WTC11 (cell line): ENCODE measurements around the gene NEURL4. TPM values are rescaled to one million over a fixed set of nuclear protein-coding genes. Genes with fewer than 3 reads are reported as not detected.

Source experiments
- ATF1 ChIP-seq: sonication (generic); formaldehyde crosslinking; IDR thresholded peaks from 2 replicates; pipeline ENCODE4 v1.8.1; 2023; ENCODE audit warnings: mild to moderate bottlenecking, moderate library complexity, missing genetic modification reagents
- ELF4 ChIP-seq: sonication (generic); formaldehyde crosslinking; IDR thresholded peaks from 2 replicates; pipeline ENCODE4 v1.8.1; 2022; ENCODE audit warnings: low read depth, mild to moderate bottlenecking, moderate library complexity, missing genetic modification reagents
- EMX1 ChIP-seq: fragments of 250-450 bp; sonication (Bioruptor Pico); IDR thresholded peaks from 2 replicates; pipeline ENCODE4 v1.8.0; 2021; ENCODE audit warnings: mild to moderate bottlenecking
- ESRRA ChIP-seq: sonication (generic); formaldehyde crosslinking; IDR thresholded peaks from 2 replicates; pipeline ENCODE4 v1.8.1; 2022; ENCODE audit warnings: mild to moderate bottlenecking, missing genetic modification reagents, borderline replicate concordance
- ETV6 ChIP-seq: sonication (generic); formaldehyde crosslinking; IDR thresholded peaks from 2 replicates; pipeline ENCODE4 v1.8.1; 2022; ENCODE audit warnings: mild to moderate bottlenecking, missing genetic modification reagents
- FOXJ3 ChIP-seq: sonication (generic); formaldehyde crosslinking; IDR thresholded peaks from 2 replicates; pipeline ENCODE4 v1.9.0; 2021; ENCODE audit warnings: missing genetic modification reagents, mild to moderate bottlenecking, borderline replicate concordance
- GRHL2 ChIP-seq: fragments of 250-450 bp; sonication (Bioruptor Pico); IDR thresholded peaks from 2 replicates; pipeline ENCODE4 v1.8.0; 2022; ENCODE audit warnings: mild to moderate bottlenecking, moderate library complexity; ENCODE audit not compliant: insufficient replicate concordance, severe bottlenecking
- JAZF1 ChIP-seq: fragments of 250-450 bp; sonication (Bioruptor Pico); IDR thresholded peaks from 2 replicates; pipeline ENCODE4 v1.9.0; 2021; ENCODE audit warnings: moderate library complexity, mild to moderate bottlenecking, inconsistent platforms
- JUN ChIP-seq: sonication (generic); formaldehyde crosslinking; IDR thresholded peaks from 2 replicates; pipeline ENCODE4 v1.8.0; 2023; ENCODE audit warnings: mild to moderate bottlenecking, missing genetic modification reagents
- KAT7 ChIP-seq: sonication (generic); formaldehyde crosslinking; IDR thresholded peaks from 2 replicates; pipeline ENCODE4 v1.8.1; 2023; ENCODE audit warnings: missing genetic modification reagents, mild to moderate bottlenecking, borderline replicate concordance
- MXD4 ChIP-seq: fragments of 250-450 bp; sonication (Bioruptor Pico); IDR thresholded peaks from 2 replicates; pipeline ENCODE4 v1.8.0; 2021; ENCODE audit warnings: mild to moderate bottlenecking, moderate library complexity, borderline replicate concordance
- MYBL2 ChIP-seq: sonication (generic); formaldehyde crosslinking; IDR thresholded peaks from 2 replicates; pipeline ENCODE4 v1.8.1; 2023; ENCODE audit warnings: mild to moderate bottlenecking, moderate library complexity, missing genetic modification reagents
- NFATC4 ChIP-seq: fragments of 250-450 bp; sonication (Bioruptor Pico); IDR thresholded peaks from 2 replicates; pipeline ENCODE4 v1.9.0; 2021; ENCODE audit warnings: mild to moderate bottlenecking
- NFE2L1 ChIP-seq: sonication (generic); formaldehyde crosslinking; IDR thresholded peaks from 2 replicates; pipeline ENCODE4 v1.8.1; 2023; ENCODE audit warnings: missing genetic modification reagents
- NFYB ChIP-seq: sonication (generic); formaldehyde crosslinking; conservative IDR thresholded peaks from 2 replicates; pipeline ENCODE4 v1.8.0; 2022; ENCODE audit warnings: low read depth, missing genetic modification reagents
- NR1H2 ChIP-seq: sonication (generic); formaldehyde crosslinking; IDR thresholded peaks from 2 replicates; pipeline ENCODE4 v1.9.0; 2021; ENCODE audit warnings: mild to moderate bottlenecking, moderate library complexity, missing genetic modification reagents
- NR3C1 ChIP-seq: sonication (generic); formaldehyde crosslinking; conservative IDR thresholded peaks from 2 replicates; pipeline ENCODE4 v1.8.1; 2023; ENCODE audit warnings: low read depth, mild to moderate bottlenecking, missing genetic modification reagents
- OVOL2 ChIP-seq: fragments of 250-450 bp; sonication (Bioruptor Pico); IDR thresholded peaks from 2 replicates; pipeline ENCODE4 v1.9.0; 2021; ENCODE audit warnings: mild to moderate bottlenecking, borderline replicate concordance
- PRRX2 ChIP-seq: fragments of 250-450 bp; sonication (Bioruptor Pico); IDR thresholded peaks from 2 replicates; pipeline ENCODE4 v1.8.0; 2021; ENCODE audit warnings: mild to moderate bottlenecking
- RELA ChIP-seq: sonication (generic); formaldehyde crosslinking; IDR thresholded peaks from 2 replicates; pipeline ENCODE4 v1.8.1; 2022; ENCODE audit warnings: missing genetic modification reagents, mild to moderate bottlenecking, borderline replicate concordance
- SP1 ChIP-seq: sonication (generic); formaldehyde crosslinking; conservative IDR thresholded peaks from 2 replicates; pipeline ENCODE4 v1.8.1; 2022; ENCODE audit warnings: missing genetic modification reagents
- ZBTB21 ChIP-seq: sonication (generic); formaldehyde crosslinking; IDR thresholded peaks from 2 replicates; pipeline ENCODE4 v1.8.1; 2023; ENCODE audit warnings: mild to moderate bottlenecking, missing genetic modification reagents, borderline replicate concordance
- ZNF121 ChIP-seq: sonication (generic); formaldehyde crosslinking; IDR thresholded peaks from 2 replicates; pipeline ENCODE4 v1.8.0; 2023; ENCODE audit warnings: missing genetic modification reagents
- ZNF317 ChIP-seq: sonication (generic); formaldehyde crosslinking; IDR thresholded peaks from 2 replicates; pipeline ENCODE4 v1.8.1; 2023; ENCODE audit warnings: low read depth, mild to moderate bottlenecking, moderate library complexity, missing genetic modification reagents, borderline replicate concordance
- ZNF416 ChIP-seq: fragments of 250-450 bp; sonication (Bioruptor Pico); IDR thresholded peaks from 2 replicates; pipeline ENCODE4 v1.9.0; 2021; ENCODE audit warnings: mild to moderate bottlenecking, inconsistent platforms
- ZNF671 ChIP-seq: fragments of 250-450 bp; sonication (Bioruptor Pico); IDR thresholded peaks from 2 replicates; pipeline ENCODE4 v1.8.0; 2021; ENCODE audit warnings: mild to moderate bottlenecking
- total RNA-seq: library from RNA; stranded (reverse); gene quantifications from 3 replicates; pipeline ENCODE4 v1.2.3, GENCODE V29; 2021
- TF ChIP-seq, protein P1 (sequence below): fragments of 250-450 bp; sonication (Bioruptor Pico); IDR thresholded peaks from 2 replicates; pipeline ENCODE4 v2.1.2; 2022; ENCODE audit warnings: mild to moderate bottlenecking, moderate library complexity
- TF ChIP-seq, protein P2 (sequence below): fragments of 250-450 bp; sonication (Bioruptor Pico); IDR thresholded peaks from 2 replicates; pipeline ENCODE4 v1.9.0; 2021; ENCODE audit warnings: mild to moderate bottlenecking
- TF ChIP-seq, protein P3 (sequence below): sonication (generic); formaldehyde crosslinking; IDR thresholded peaks from 2 replicates; pipeline ENCODE4 v1.8.1; 2022; ENCODE audit warnings: low read depth, mild to moderate bottlenecking, moderate library complexity, missing genetic modification reagents, borderline replicate concordance
- TF ChIP-seq, protein P4 (sequence below): sonication (generic); formaldehyde crosslinking; IDR thresholded peaks from 2 replicates; pipeline ENCODE4 v1.8.1; 2022; ENCODE audit warnings: missing genetic modification reagents, borderline replicate concordance
- TF ChIP-seq, protein P5 (sequence below): sonication (generic); formaldehyde crosslinking; IDR thresholded peaks from 2 replicates; pipeline ENCODE4 v1.8.1; 2023; ENCODE audit warnings: mild to moderate bottlenecking, missing genetic modification reagents, moderate library complexity
- TF ChIP-seq, protein P6 (sequence below): fragments of 250-450 bp; sonication (Bioruptor Pico); IDR thresholded peaks from 2 replicates; pipeline ENCODE4 v1.9.0; 2021; ENCODE audit warnings: moderate library complexity, mild to moderate bottlenecking, inconsistent platforms, borderline replicate concordance

Gene NEURL4
- total RNA-seq, 1 experiment from 2014 or later, result 64.4 TPM

DNA sequence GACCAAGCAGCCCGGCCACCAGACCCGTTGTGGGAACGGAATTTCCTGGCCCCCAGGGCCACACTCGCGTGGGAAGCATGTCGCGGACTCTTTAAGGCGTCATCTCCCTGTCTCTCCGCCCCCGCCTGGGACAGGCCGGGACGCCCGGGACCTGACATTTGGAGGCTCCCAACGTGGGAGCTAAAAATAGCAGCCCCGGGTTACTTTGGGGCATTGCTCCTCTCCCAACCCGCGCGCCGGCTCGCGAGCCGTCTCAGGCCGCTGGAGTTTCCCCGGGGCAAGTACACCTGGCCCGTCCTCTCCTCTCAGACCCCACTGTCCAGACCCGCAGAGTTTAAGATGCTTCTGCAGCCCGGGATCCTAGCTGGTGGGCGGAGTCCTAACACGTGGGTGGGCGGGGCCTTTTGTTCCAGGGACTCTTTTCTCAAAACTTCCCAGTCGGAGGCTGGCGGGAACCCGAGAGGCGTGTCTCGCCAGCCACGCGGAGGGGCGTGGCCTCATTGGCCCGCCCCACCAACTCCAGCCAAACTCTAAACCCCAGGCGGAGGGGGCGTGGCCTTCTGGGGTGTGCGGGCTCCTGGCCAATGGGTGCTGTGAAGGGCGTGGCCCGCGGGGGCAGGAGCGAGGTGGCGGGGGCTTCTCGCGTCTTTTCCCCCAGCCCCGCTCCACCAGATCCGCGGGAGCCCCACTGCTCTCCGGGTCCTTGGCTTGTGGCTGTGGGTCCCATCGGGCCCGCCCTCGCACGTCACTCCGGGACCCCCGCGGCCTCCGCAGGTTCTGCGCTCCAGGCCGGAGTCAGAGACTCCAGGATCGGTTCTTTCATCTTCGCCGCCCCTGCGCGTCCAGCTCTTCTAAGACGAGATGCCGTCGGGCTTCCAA lies 47.8 kb downstream of the NEURL4 start, which contains the start of gene SLC2A4 (continued):
- TF ChIP-seq, protein P1, sequence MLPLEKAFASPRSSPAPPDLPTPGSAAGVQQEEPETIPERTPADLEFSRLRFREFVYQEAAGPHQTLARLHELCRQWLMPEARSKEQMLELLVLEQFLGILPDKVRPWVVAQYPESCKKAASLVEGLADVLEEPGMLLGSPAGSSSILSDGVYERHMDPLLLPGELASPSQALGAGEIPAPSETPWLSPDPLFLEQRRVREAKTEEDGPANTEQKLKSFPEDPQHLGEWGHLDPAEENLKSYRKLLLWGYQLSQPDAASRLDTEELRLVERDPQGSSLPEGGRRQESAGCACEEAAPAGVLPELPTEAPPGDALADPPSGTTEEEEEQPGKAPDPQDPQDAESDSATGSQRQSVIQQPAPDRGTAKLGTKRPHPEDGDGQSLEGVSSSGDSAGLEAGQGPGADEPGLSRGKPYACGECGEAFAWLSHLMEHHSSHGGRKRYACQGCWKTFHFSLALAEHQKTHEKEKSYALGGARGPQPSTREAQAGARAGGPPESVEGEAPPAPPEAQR, result no peak
- no peak for TF ChIP-seq JUN (CRISPR knock-in tag)
- no peak for TF ChIP-seq NR1H2 (CRISPR knock-in tag)
- no peak for TF ChIP-seq ZBTB21 (CRISPR knock-in tag)
- TF ChIP-seq, protein P2, sequence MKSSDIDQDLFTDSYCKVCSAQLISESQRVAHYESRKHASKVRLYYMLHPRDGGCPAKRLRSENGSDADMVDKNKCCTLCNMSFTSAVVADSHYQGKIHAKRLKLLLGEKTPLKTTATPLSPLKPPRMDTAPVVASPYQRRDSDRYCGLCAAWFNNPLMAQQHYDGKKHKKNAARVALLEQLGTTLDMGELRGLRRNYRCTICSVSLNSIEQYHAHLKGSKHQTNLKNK (CRISPR knock-in tag), result no peak
- TF ChIP-seq RELA (CRISPR knock-in tag), result no peak
- no peak for TF ChIP-seq FOXJ3 (CRISPR knock-in tag)
- TF ChIP-seq ESRRA (CRISPR knock-in tag), result no peak
- no peak for TF ChIP-seq EMX1 (CRISPR knock-in tag)
- no peak for TF ChIP-seq OVOL2
- TF ChIP-seq, protein P3, sequence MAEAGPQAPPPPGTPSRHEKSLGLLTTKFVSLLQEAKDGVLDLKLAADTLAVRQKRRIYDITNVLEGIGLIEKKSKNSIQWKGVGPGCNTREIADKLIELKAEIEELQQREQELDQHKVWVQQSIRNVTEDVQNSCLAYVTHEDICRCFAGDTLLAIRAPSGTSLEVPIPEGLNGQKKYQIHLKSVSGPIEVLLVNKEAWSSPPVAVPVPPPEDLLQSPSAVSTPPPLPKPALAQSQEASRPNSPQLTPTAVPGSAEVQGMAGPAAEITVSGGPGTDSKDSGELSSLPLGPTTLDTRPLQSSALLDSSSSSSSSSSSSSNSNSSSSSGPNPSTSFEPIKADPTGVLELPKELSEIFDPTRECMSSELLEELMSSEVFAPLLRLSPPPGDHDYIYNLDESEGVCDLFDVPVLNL (CRISPR knock-in tag), result no peak
- TF ChIP-seq ZNF121, result no peak
- TF ChIP-seq ETV6 (CRISPR knock-in tag), result peak; percentile 44; the same call in 1 of the 2 replicates
- TF ChIP-seq JAZF1 (CRISPR knock-in tag), result no peak
- TF ChIP-seq ZNF671, result no peak
- no peak for TF ChIP-seq ZNF317
- TF ChIP-seq NR3C1, result no peak
- TF ChIP-seq GRHL2 (CRISPR knock-in tag), result no peak
- TF ChIP-seq ATF1 (CRISPR knock-in tag), result no peak
- TF ChIP-seq, protein P4, sequence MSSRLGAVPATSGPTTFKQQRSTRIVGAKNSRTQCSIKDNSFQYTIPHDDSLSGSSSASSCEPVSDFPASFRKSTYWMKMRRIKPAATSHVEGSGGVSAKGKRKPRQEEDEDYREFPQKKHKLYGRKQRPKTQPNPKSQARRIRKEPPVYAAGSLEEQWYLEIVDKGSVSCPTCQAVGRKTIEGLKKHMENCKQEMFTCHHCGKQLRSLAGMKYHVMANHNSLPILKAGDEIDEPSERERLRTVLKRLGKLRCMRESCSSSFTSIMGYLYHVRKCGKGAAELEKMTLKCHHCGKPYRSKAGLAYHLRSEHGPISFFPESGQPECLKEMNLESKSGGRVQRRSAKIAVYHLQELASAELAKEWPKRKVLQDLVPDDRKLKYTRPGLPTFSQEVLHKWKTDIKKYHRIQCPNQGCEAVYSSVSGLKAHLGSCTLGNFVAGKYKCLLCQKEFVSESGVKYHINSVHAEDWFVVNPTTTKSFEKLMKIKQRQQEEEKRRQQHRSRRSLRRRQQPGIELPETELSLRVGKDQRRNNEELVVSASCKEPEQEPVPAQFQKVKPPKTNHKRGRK (CRISPR knock-in tag), result no peak
- TF ChIP-seq NFE2L1 (CRISPR knock-in tag), result no peak
- TF ChIP-seq MYBL2 (CRISPR knock-in tag), result no peak
- TF ChIP-seq ZNF416 (CRISPR knock-in tag), result no peak
- TF ChIP-seq, protein P5, sequence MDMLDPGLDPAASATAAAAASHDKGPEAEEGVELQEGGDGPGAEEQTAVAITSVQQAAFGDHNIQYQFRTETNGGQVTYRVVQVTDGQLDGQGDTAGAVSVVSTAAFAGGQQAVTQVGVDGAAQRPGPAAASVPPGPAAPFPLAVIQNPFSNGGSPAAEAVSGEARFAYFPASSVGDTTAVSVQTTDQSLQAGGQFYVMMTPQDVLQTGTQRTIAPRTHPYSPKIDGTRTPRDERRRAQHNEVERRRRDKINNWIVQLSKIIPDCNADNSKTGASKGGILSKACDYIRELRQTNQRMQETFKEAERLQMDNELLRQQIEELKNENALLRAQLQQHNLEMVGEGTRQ (CRISPR knock-in tag), result peak; percentile 67
- TF ChIP-seq NFYB, result no peak
- TF ChIP-seq KAT7 (CRISPR knock-in tag), result no peak
- TF ChIP-seq SP1 (CRISPR knock-in tag), result peak; percentile 76
- TF ChIP-seq ELF4 (CRISPR knock-in tag), result 0 out of 2 replicates have a peak, but pooled peaks have one; percentile 55
- TF ChIP-seq PRRX2, result no peak
- no peak for TF ChIP-seq MXD4 (CRISPR knock-in tag)
- TF ChIP-seq NFATC4 (CRISPR knock-in tag), result no peak
- TF ChIP-seq, protein P6, sequence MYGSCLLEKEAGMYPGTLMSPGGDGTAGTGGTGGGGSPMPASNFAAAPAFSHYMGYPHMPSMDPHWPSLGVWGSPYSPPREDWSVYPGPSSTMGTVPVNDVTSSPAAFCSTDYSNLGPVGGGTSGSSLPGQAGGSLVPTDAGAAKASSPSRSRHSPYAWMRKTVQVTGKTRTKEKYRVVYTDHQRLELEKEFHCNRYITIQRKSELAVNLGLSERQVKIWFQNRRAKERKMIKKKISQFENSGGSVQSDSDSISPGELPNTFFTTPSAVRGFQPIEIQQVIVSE (CRISPR knock-in tag), result no peak
